Mucosa of rectum (tissue), 2 donors: ENCODE data around the gene DIRAS1.

ENCODE experiments used
- H3K27ac ChIP-seq, 2 donors: one replicate each; pipeline ENCODE4 v1.7.0; 2013; ENCODE audit warnings: inconsistent platforms in 2 of 2, low read depth in 2 of 2, low read length in 2 of 2
- H3K27me3 ChIP-seq, 2 donors: one replicate each; pipeline ENCODE4 v1.7.0; 2013; ENCODE audit warnings: low read length in 2 of 2; ENCODE audit not compliant: control insufficient read depth in 2 of 2, insufficient read depth in 2 of 2
- H3K36me3 ChIP-seq, 2 donors: one replicate each; pipeline ENCODE4 v1.7.0; 2013; ENCODE audit warnings: low read length in 2 of 2; ENCODE audit not compliant: control insufficient read depth in 2 of 2, insufficient read depth in 2 of 2
- H3K4me1 ChIP-seq, 2 donors: one replicate each; pipeline ENCODE4 v1.7.0; 2013; ENCODE audit warnings: low read length in 2 of 2, mild to moderate bottlenecking in 1 of 2; ENCODE audit not compliant: control insufficient read depth in 2 of 2, insufficient read depth in 2 of 2
- H3K4me3 ChIP-seq, 2 donors: one replicate each; pipeline ENCODE4 v1.7.0; 2013; ENCODE audit warnings: low read length in 2 of 2
- H3K9ac ChIP-seq, 2 donors: one replicate each; pipeline ENCODE4 v1.7.0; 2013; ENCODE audit warnings: low read length in 2 of 2, low read depth in 1 of 2, mild to moderate bottlenecking in 1 of 2
- H3K9me3 ChIP-seq, 2 donors: one replicate each; pipeline ENCODE4 v1.7.0; 2013; ENCODE audit warnings: low read length in 2 of 2; ENCODE audit not compliant: control insufficient read depth in 2 of 2
- donor health status: healthy.
- donor health status: Normal muscosa, but diverticular disease.

Gene DIRAS1

GRCh38 chr19:2762783-2763496, 41.8 kb upstream of the DIRAS1 start:
- peaks cover 36 to 52% of the 10 kb centered on the region in 2 donors for H3K36me3 ChIP-seq
- no peaks in the 10 kb centered on the region for H3K4me1 ChIP-seq
- H3K9ac ChIP-seq, result no peak overlapping the region
- no peaks in the 10 kb centered on the region for H3K27me3 ChIP-seq
- H3K27ac ChIP-seq, result no peak overlapping the region
- no peaks in the 10 kb centered on the region for H3K9me3 ChIP-seq
- no peak overlapping the region for H3K4me3 ChIP-seq

GRCh38 chr19:2761876-2762782, 41.0 kb upstream of the DIRAS1 start:
- Histone ChIP-seq H3K36me3 (peaks cover 39 to 51% of the 10 kb centered on the region in 2 donors), H3K4me1 (no peaks in the 10 kb centered on the region), H3K4me3 (no peak overlapping the region), H3K9me3 (no peaks in the 10 kb centered on the region), H3K9ac (no peak overlapping the region), H3K27me3 (no peaks in the 10 kb centered on the region), H3K27ac (no peak overlapping the region)

- no peaks in the 10 kb centered on the region for H3K9me3 ChIP-seq
- no peaks in the 10 kb centered on the region for H3K4me1 ChIP-seq
- peaks cover 44 to 50% of the 10 kb centered on the region in 2 donors for H3K36me3 ChIP-seq
- no peak overlapping the region for H3K4me3 ChIP-seq
- H3K27ac ChIP-seq, result no peak overlapping the region
- no peaks in the 10 kb centered on the region for H3K27me3 ChIP-seq
- H3K9ac ChIP-seq, result no peak overlapping the region
Measured at GRCh38 chr19:2761309-2761677, 40.1 kb upstream of the DIRAS1 start.

- H3K27ac ChIP-seq, result no peak overlapping the region
- H3K9ac ChIP-seq, result no peak overlapping the region
- H3K4me3 ChIP-seq, result no peak overlapping the region
- H3K36me3 ChIP-seq, result peaks cover 39 to 54% of the 10 kb centered on the region in 2 donors
- no peaks in the 10 kb centered on the region for H3K9me3 ChIP-seq
- H3K27me3 ChIP-seq, result no peaks in the 10 kb centered on the region
- no peaks in the 10 kb centered on the region for H3K4me1 ChIP-seq
Measured at GRCh38 chr19:2759965-2760364, 38.8 kb upstream of the DIRAS1 start.

GRCh38 chr19:2759362-2759761, 38.2 kb upstream of the DIRAS1 start:
- Histone ChIP-seq H3K9ac (no peak overlapping the region), H3K4me1 (no peaks in the 10 kb centered on the region), H3K36me3 (peaks cover 36 to 59% of the 10 kb centered on the region in 2 donors), H3K9me3 (no peaks in the 10 kb centered on the region), H3K27ac (no peak overlapping the region), H3K27me3 (no peaks in the 10 kb centered on the region), H3K4me3 (no peak overlapping the region)

GRCh38 chr19:2758601-2759313, 37.6 kb upstream of the DIRAS1 start:
- Histone ChIP-seq H3K27ac (no peak overlapping the region), H3K4me3 (no peak overlapping the region), H3K27me3 (no peaks in the 10 kb centered on the region), H3K9ac (no peak overlapping the region), H3K36me3 (peaks cover 36 to 61% of the 10 kb centered on the region in 2 donors), H3K9me3 (no peaks in the 10 kb centered on the region), H3K4me1 (no peaks in the 10 kb centered on the region)

- H3K36me3 ChIP-seq, result peaks cover 29 to 47% of the 10 kb centered on the region in 2 donors
- no peak overlapping the region for H3K9ac ChIP-seq
- H3K27ac ChIP-seq, result no peak overlapping the region
- H3K4me1 ChIP-seq, result no peaks in the 10 kb centered on the region
- no peaks in the 10 kb centered on the region for H3K27me3 ChIP-seq
- H3K9me3 ChIP-seq, result no peaks in the 10 kb centered on the region
- no peak overlapping the region for H3K4me3 ChIP-seq
Measured at GRCh38 chr19:2756921-2757881, 36.0 kb upstream of the DIRAS1 start.

GRCh38 chr19:2756477-2756876, 35.3 kb upstream of the DIRAS1 start:
- H3K27ac ChIP-seq, result no peak overlapping the region
- H3K9ac ChIP-seq, result no peak overlapping the region
- H3K4me1 ChIP-seq, result no peaks in the 10 kb centered on the region
- H3K27me3 ChIP-seq, result no peaks in the 10 kb centered on the region
- peaks cover 26 to 46% of the 10 kb centered on the region in 2 donors for H3K36me3 ChIP-seq
- H3K9me3 ChIP-seq, result no peaks in the 10 kb centered on the region
- no peak overlapping the region for H3K4me3 ChIP-seq

GRCh38 chr19:2755811-2756210, 34.6 kb upstream of the DIRAS1 start:
- H3K27ac ChIP-seq, result no peak overlapping the region
- no peak overlapping the region for H3K9ac ChIP-seq
- no peaks in the 10 kb centered on the region for H3K4me1 ChIP-seq
- H3K36me3 ChIP-seq, result peaks cover 20 to 39% of the 10 kb centered on the region in 2 donors
- H3K4me3 ChIP-seq, result no peak overlapping the region
- H3K27me3 ChIP-seq, result no peaks in the 10 kb centered on the region
- H3K9me3 ChIP-seq, result no peaks in the 10 kb centered on the region
